ENCODE results near the gene DUSP1.

The DUSP1 gene

DNA sequence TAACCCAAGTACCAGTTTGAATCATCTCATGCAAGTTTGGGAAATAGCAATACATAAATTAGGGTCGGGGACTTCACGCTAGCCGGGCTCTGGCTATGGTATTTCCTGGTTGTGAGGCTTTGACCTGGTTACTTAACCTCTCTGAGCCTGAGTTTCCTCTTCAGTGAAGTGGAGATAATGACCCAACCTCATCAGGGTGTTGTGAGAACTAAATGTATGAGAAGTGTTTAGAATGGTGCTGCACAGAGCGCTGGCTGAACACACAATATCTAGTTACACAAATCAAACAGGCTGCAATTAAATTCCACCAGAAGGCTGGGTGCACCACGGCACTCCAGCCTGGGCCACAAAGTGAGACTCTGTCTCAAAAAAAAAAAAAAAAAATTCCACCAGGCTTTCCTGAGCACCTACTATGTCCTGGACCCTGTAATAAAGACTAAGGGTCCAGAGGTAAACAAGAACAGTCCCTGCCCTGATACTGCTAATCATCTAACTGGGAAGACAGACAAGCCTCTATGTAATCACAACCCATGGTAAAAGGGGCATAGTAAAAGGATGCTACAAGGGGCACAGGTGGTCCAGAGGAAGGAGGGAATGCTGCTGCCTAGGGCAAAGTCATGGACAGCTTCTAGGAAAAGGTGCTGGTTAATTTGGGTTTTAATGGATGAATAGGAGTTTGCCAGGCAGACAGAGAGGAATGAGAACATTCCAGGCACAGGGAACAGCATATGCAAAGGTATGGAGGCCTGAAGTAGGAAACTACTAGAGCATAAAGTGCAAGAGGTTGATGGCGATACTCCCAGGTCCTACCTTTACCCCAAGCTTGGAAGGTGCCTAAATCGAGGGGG lies 27.7 kb downstream of the DUSP1 start:
- no peaks in the 10 kb centered on the region for H3K4me1 ChIP-seq (ENCODE audit: control insufficient read depth, insufficient read depth, low read length, poor library complexity, severe bottlenecking)
- DNase-seq, result no peak

DNA sequence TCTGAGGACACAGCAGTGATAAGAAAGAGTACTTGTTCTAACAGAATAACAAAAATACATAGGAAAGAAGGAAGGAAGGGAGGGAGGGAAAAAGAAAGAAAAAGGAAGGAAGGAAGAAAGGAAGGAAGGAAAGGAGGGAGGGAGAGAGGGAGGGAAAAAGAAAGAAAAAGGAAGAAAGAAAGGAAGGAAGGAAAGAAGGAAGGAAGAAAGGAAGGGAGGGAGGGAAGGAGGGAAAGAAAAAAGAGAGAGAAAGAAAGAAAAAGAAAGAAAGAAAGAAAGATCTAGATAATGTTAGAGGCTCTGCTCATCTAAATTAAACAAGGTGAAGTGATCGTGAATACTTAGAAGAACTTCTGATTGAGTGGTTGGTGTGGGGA lies 29.8 kb downstream of the DUSP1 start:
- Histone ChIP-seq H3K4me1 (ENCODE audit: control insufficient read depth, insufficient read depth, low read length, poor library complexity, severe bottlenecking) (no peaks in the 10 kb centered on the region), H3K36me3 (ENCODE audit: control insufficient read depth, insufficient read depth, low read length) (no peaks in the 10 kb centered on the region), H3K27ac (ENCODE audit: insufficient read depth, low read length, poor library complexity, severe bottlenecking) (no peak overlapping the region), H3K9me3 (ENCODE audit: control insufficient read depth, low read length) (no peaks in the 10 kb centered on the region), H3K27me3 (replicated peaks; ENCODE audit: control insufficient read depth, insufficient read depth, low read length, poor library complexity, severe bottlenecking) (no peaks in the 10 kb centered on the region), H3K4me3 (ENCODE audit: insufficient read depth, low read depth, low read length, poor library complexity, severe bottlenecking) (no peak overlapping the region)
- no peak for DNase-seq

More for the DNA sequence above, 27.7 kb downstream of the DUSP1 start:
- H3K27me3 ChIP-seq (replicated peaks; ENCODE audit: control insufficient read depth, insufficient read depth, low read length, poor library complexity, severe bottlenecking), result no peaks in the 10 kb centered on the region
- no peaks in the 10 kb centered on the region for H3K36me3 ChIP-seq (ENCODE audit: control insufficient read depth, insufficient read depth, low read length)
- no peak overlapping the region for H3K27ac ChIP-seq (ENCODE audit: insufficient read depth, low read length, poor library complexity, severe bottlenecking)
- H3K4me3 ChIP-seq (ENCODE audit: insufficient read depth, low read depth, low read length, poor library complexity, severe bottlenecking), result no peak overlapping the region
- H3K9me3 ChIP-seq (ENCODE audit: control insufficient read depth, low read length), result no peaks in the 10 kb centered on the region

DNA sequence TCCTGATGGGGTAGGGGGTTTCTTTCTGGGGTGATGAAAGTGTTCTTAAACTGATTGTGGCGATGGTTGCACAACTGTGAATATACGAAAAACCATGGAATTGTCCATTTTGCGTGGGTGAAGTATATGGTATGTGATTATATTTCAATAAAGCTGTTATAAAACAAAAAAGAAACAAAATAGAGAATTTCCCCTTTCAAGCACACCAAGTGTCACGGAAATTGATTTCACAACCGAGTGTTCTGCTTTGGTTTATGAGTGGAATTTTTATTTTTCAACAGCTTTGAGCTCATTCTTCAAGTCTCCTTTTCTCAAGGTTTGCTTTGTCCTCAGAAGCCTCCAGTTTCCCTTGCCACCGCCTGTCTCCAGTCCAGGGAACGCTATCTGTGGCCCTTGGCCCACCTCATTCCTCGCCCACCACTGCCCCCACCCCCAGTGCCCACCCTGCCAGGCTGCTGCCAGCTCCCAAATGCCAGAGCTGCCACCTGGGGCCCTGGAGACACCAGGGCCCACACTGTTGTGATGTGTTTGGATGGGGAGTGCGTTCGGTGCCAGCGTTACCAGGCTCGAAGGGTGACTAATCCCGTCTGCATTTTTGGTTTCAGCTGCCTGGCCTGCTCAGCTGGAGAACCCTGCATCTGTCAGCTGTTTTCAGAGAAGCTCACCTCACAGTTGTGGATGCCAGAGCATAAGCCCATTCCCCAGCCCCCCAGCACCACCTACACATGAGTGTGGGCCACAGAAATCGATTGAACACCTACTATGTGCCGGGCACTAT lies 30.4 kb downstream of the DUSP1 start:
- Histone ChIP-seq H3K27me3 (replicated peaks; ENCODE audit: control insufficient read depth, insufficient read depth, low read length, poor library complexity, severe bottlenecking) (no peaks in the 10 kb centered on the region), H3K27ac (ENCODE audit: insufficient read depth, low read length, poor library complexity, severe bottlenecking) (no peak overlapping the region), H3K4me1 (ENCODE audit: control insufficient read depth, insufficient read depth, low read length, poor library complexity, severe bottlenecking) (no peaks in the 10 kb centered on the region), H3K36me3 (ENCODE audit: control insufficient read depth, insufficient read depth, low read length) (no peaks in the 10 kb centered on the region), H3K9me3 (ENCODE audit: control insufficient read depth, low read length) (no peaks in the 10 kb centered on the region), H3K4me3 (ENCODE audit: insufficient read depth, low read depth, low read length, poor library complexity, severe bottlenecking) (no peak overlapping the region)
- no peak for DNase-seq

DNA sequence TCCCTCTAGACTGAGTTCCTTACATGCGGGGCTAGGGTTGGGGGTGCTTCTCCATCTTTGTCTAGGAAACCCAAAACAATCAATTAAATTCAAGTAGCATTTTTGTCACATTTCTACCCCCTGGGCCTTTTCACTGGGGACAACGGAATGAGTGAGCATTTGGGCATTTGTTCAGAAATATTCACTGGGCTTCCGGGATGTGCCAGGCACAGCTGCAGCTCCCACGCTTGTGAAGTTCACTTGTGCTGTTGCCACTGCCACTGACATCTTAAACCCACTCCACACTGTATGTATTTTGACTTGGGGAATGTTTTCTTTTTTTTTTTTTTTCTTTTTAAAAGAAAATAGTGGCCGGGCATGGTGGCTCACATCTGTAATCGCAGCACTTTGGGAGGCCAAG lies 31.6 kb downstream of the DUSP1 start:
- Histone ChIP-seq H3K36me3 (ENCODE audit: control insufficient read depth, insufficient read depth, low read length) (no peaks in the 10 kb centered on the region), H3K9me3 (ENCODE audit: control insufficient read depth, low read length) (no peaks in the 10 kb centered on the region), H3K27ac (ENCODE audit: insufficient read depth, low read length, poor library complexity, severe bottlenecking) (no peak overlapping the region), H3K4me1 (ENCODE audit: control insufficient read depth, insufficient read depth, low read length, poor library complexity, severe bottlenecking) (no peaks in the 10 kb centered on the region), H3K4me3 (ENCODE audit: insufficient read depth, low read depth, low read length, poor library complexity, severe bottlenecking) (no peak overlapping the region), H3K27me3 (replicated peaks; ENCODE audit: control insufficient read depth, insufficient read depth, low read length, poor library complexity, severe bottlenecking) (no peaks in the 10 kb centered on the region)
- DNase-seq, result no peak

DNA sequence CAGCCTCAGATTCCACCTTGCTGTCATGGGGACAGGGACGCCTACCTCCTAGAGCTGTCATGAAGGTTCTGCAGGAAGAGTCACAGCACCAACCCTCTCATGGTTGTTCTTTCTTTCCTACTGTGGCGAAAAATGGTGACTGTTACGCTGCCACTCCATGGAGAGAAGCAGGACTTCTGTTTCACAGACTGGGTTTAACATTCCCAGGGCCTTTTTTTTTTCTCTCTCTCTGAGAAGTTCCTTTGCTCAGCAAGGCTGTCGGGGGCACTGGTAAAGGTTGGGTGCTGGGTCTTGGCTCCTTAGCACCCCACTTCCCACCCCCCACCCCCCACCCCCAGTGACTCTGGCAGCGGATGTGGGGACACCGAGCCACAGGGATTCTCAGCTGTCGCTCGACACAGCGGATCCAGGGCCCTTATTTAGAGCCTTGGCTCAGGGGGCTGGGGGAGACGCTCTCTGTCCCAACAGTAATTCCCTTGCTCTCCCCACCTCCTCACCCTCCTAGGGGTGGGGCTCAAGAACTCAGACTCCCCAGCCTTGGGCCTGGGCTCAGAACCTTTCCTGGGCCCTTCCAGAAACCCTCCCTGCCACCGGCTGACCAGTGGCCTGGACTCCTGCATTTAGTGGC lies 34.4 kb downstream of the DUSP1 start:
- Histone ChIP-seq H3K9me3 (ENCODE audit: control insufficient read depth, low read length) (no peaks in the 10 kb centered on the region), H3K4me1 (ENCODE audit: control insufficient read depth, insufficient read depth, low read length, poor library complexity, severe bottlenecking) (no peaks in the 10 kb centered on the region), H3K4me3 (ENCODE audit: insufficient read depth, low read depth, low read length, poor library complexity, severe bottlenecking) (no peak overlapping the region), H3K27me3 (replicated peaks; ENCODE audit: control insufficient read depth, insufficient read depth, low read length, poor library complexity, severe bottlenecking) (no peaks in the 10 kb centered on the region), H3K36me3 (ENCODE audit: control insufficient read depth, insufficient read depth, low read length) (no peaks in the 10 kb centered on the region), H3K27ac (ENCODE audit: insufficient read depth, low read length, poor library complexity, severe bottlenecking) (no peak overlapping the region)
- DNase-seq, result no peak

DNA sequence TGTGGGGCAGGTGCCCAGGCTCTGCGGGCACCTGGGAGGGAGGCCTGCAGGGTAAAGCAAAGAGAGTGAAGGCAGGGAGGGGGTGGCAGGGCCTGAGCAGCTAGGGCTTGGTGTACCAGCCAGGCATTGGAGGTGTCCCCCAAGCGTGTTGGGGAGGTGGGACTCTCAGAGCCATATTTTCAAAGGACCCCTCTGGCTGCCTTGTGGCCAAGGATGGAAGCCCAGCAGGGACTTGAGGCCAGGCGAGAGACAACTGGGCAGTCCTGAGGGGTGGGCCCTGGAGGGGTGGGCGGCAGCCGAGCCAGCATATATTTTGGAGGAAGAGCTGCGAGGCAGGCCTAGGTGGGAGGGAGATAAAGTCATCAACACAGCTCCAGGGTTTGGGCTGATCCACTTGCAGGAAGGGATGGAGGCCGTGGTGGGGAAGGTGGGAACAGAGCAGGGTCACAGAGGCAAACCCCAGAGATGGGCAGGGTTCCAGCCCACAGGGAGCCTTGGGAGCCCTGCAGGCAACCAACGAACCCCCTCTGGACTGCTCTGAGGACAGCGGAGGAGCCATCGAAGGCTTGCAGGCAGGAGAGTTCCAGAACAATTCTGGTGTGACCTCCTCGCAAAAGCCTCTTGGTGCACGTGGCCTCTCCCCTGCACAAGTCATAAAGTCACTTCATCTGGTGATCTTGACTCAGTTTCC lies 35.7 kb downstream of the DUSP1 start:
- no peak overlapping the region for H3K27ac ChIP-seq (ENCODE audit: insufficient read depth, low read length, poor library complexity, severe bottlenecking)
- DNase-seq, result no peak
- no peaks in the 10 kb centered on the region for H3K4me1 ChIP-seq (ENCODE audit: control insufficient read depth, insufficient read depth, low read length, poor library complexity, severe bottlenecking)
- no peak overlapping the region for H3K4me3 ChIP-seq (ENCODE audit: insufficient read depth, low read depth, low read length, poor library complexity, severe bottlenecking)
- no peaks in the 10 kb centered on the region for H3K36me3 ChIP-seq (ENCODE audit: control insufficient read depth, insufficient read depth, low read length)
- no peaks in the 10 kb centered on the region for H3K9me3 ChIP-seq (ENCODE audit: control insufficient read depth, low read length)
- no peaks in the 10 kb centered on the region for H3K27me3 ChIP-seq (replicated peaks; ENCODE audit: control insufficient read depth, insufficient read depth, low read length, poor library complexity, severe bottlenecking)

DNA sequence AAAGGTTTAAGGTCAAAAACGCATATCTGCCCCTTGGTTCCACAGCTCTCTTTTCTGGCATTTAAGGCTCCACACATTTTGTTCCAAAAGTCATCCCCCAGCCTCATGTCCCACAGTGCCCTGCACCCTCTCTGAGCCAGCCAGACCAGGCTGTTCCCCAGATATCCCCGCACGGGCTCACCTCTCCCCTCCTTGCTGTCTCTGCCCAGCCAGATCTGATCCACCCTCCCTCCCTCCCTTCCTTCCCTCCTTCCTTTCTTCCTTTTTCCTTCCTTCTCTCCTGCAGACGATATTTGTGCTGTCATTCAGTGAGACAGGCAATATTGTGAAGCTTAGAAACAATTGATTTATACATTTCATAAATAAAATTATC lies 37.0 kb downstream of the DUSP1 start:
- H3K27ac ChIP-seq (ENCODE audit: insufficient read depth, low read length, poor library complexity, severe bottlenecking), result no peak overlapping the region
- no peak for DNase-seq
- H3K27me3 ChIP-seq (replicated peaks; ENCODE audit: control insufficient read depth, insufficient read depth, low read length, poor library complexity, severe bottlenecking), result no peaks in the 10 kb centered on the region
- H3K9me3 ChIP-seq (ENCODE audit: control insufficient read depth, low read length), result no peaks in the 10 kb centered on the region
- H3K4me1 ChIP-seq (ENCODE audit: control insufficient read depth, insufficient read depth, low read length, poor library complexity, severe bottlenecking), result no peaks in the 10 kb centered on the region
- H3K36me3 ChIP-seq (ENCODE audit: control insufficient read depth, insufficient read depth, low read length), result no peaks in the 10 kb centered on the region
- no peak overlapping the region for H3K4me3 ChIP-seq (ENCODE audit: insufficient read depth, low read depth, low read length, poor library complexity, severe bottlenecking)

DNA sequence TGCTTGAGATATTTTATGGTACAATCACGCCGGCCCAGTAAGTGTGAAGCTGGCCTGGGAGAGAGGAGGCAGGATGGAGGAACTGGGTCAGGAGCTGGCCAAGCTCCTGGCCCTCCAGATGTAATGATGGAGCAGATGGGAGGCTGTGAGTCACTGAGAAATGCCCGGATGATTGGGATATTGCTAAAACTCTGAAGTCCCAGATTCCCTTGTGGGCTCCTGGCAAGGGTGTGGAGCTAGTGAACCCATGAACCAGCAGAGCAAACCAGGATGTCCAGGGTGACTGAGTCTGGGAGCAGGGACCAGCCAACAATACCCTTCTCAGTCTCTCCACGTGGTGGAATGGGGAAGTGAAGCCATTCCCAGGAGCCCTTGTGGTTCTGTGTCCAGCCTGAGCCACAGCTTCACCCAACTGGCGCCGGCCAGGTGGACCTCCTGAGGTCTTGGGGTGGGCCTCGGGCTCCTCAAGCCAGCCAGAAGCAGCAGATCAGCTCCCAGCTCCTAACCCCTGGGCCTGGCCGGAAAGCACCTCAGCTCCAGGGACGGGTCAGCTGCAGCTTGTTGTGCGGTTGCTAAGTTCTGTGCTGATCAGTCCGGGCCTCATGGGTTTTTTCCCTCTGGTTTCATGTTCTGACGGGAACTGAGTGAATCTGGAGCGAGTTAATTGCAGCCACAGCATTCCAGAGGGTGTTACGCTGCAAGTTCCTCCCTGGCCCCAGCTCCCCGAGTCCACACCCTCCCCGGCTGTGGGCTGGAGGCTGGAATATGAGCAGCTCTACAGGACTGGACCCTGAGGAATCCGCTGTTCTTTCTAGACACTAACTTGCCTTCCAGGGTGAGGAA lies 37.6 kb downstream of the DUSP1 start:
- no peaks in the 10 kb centered on the region for H3K36me3 ChIP-seq (ENCODE audit: control insufficient read depth, insufficient read depth, low read length)
- DNase-seq, result no peak
- no peak overlapping the region for H3K4me3 ChIP-seq (ENCODE audit: insufficient read depth, low read depth, low read length, poor library complexity, severe bottlenecking)
- H3K27me3 ChIP-seq (replicated peaks; ENCODE audit: control insufficient read depth, insufficient read depth, low read length, poor library complexity, severe bottlenecking), result no peaks in the 10 kb centered on the region
- H3K27ac ChIP-seq (ENCODE audit: insufficient read depth, low read length, poor library complexity, severe bottlenecking), result no peak overlapping the region
- no peaks in the 10 kb centered on the region for H3K4me1 ChIP-seq (ENCODE audit: control insufficient read depth, insufficient read depth, low read length, poor library complexity, severe bottlenecking)
- H3K9me3 ChIP-seq (ENCODE audit: control insufficient read depth, low read length), result no peaks in the 10 kb centered on the region

DNA sequence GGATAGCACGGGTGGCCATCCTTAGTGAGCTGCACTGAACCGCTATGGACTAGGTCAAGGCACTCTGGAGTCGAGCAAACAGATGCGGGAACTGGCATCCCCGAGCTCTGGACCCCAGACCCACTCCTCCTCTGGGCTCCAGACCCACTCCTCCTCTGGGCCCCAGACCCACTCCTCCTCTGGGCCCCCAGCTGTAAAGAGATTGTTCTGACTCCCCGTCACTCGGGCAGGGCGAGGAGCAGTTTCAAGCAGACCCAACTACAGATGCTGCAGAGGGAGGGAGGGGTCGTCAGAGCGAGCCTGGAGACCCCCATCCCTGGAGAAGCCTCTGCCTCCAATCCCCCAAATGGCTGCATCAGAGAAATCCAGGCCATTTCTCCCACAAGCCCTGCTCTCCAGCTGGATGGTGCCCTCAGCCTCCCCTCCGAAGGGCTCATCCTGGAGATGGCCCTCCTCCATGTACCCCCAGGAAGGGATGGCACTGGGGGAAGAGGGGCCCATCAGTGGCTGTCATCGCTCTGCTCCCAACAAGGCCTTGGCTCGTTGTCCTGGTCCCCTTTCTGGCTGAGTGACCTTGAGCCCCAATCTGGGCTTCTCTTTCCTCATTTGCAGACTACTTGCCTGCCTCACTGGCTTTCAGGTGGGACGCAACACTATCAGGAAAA lies 38.7 kb downstream of the DUSP1 start:
- Histone ChIP-seq H3K36me3 (ENCODE audit: control insufficient read depth, insufficient read depth, low read length) (no peaks in the 10 kb centered on the region), H3K4me3 (ENCODE audit: insufficient read depth, low read depth, low read length, poor library complexity, severe bottlenecking) (no peak overlapping the region), H3K27ac (ENCODE audit: insufficient read depth, low read length, poor library complexity, severe bottlenecking) (no peak overlapping the region), H3K9me3 (ENCODE audit: control insufficient read depth, low read length) (no peaks in the 10 kb centered on the region), H3K27me3 (replicated peaks; ENCODE audit: control insufficient read depth, insufficient read depth, low read length, poor library complexity, severe bottlenecking) (no peaks in the 10 kb centered on the region), H3K4me1 (ENCODE audit: control insufficient read depth, insufficient read depth, low read length, poor library complexity, severe bottlenecking) (no peaks in the 10 kb centered on the region)
- no peak for DNase-seq
